ENCODE results near the gene EVI2B. TPM values are rescaled to one million over a fixed set of nuclear protein-coding genes. Genes with fewer than 3 reads are reported as not detected.

Gene EVI2B
- total RNA-seq, 1 experiment from 2014 or later = 0.20 TPM

DNA sequence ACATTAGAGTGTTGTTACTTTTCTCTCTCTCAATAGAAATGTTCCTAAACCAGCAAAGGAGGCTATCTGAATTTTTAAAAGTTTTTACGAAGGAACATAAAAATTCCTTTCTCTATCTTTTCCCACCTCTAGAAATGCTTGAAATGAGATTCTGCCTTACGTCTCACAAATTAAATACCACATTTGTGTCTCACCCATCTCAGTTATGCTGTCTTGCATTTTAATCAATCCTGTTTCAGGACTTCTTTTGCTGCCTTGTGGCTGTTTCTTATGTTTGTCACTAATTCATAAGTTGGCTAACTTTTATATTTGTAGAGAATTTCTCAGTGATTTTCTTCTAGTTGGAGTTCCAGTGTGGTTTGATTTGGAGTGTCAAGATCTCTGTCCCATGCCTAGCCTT, 20.3 kb downstream of the EVI2B start:
- no peak for ATAC-seq
- POLR2A ChIA-PET = no interaction called here
- Histone ChIP-seq H3K4me3 (replicated peaks in 1 of 2; ENCODE audit: low read depth in 1 of 2, low read length in 2 of 2) (no peak overlapping the region), H3K79me2 (ENCODE audit: insufficient read depth, low read length) (no peaks in the 10 kb centered on the region), H2AFZ (ENCODE audit: low read depth, low read length, poor library complexity, severe bottlenecking) (no peak overlapping the region), H4K20me1 (ENCODE audit: insufficient read depth) (no peaks in the 10 kb centered on the region; the same call in 1 of the 2 replicates), H3K9me2 (ENCODE audit: insufficient read depth) (no peaks in the 10 kb centered on the region), H3K36me3 (ENCODE audit: control insufficient read depth in 1 of 2, insufficient read depth in 2 of 2, low read length in 2 of 2) (no peaks in the 10 kb centered on the region), H3K27ac (ENCODE audit: low read depth, low read length) (no peak overlapping the region), H3K9me3 (ENCODE audit: control insufficient read depth in 1 of 2, insufficient read depth in 1 of 2, low read depth in 1 of 2, low read length in 2 of 2) (no peaks in the 10 kb centered on the region), H3K4me2 (ENCODE audit: low read length) (no peak overlapping the region), H3K9ac (ENCODE audit: low read length) (no peak overlapping the region), H3K4me1 (ENCODE audit: control insufficient read depth in 1 of 2, insufficient read depth in 2 of 2, low read length in 2 of 2) (no peaks in the 10 kb centered on the region), H3K27me3 (ENCODE audit: insufficient read depth, low read length) (no peaks in the 10 kb centered on the region)
- CTCF ChIA-PET = no interaction called here
- DNase-seq (ENCODE audit: low read depth, low spot score) = no peak
- RAD21 ChIA-PET (ENCODE audit: low non-redundant PET in 1 of 2, low total read pairs in 2 of 2, uncharacterized antibody in 2 of 2, unreplicated experiment in 2 of 2) = no interaction called here
- TF ChIP-seq SRF (IDR thresholded peaks at IDR 0.05; ENCODE audit: low read depth) = no peak
- no peak for TF ChIP-seq FOSL1 (IDR thresholded peaks at IDR 0.05; ENCODE audit: low read depth)
- no peak for TF ChIP-seq JUND (IDR thresholded peaks at IDR 0.05)
- TF ChIP-seq POLR2A (IDR thresholded peaks at IDR 0.05; ENCODE audit: borderline replicate concordance, extremely low read depth, insufficient read depth, insufficient read length) = no peak
- no peak for TF ChIP-seq CBX3 (IDR thresholded peaks at IDR 0.05; ENCODE audit: low read depth)
- no TSS peak for BruUV-seq (replicated peaks)
- intact Hi-C loops (cut with micrococcal nuclease) = no loop called here

DNA sequence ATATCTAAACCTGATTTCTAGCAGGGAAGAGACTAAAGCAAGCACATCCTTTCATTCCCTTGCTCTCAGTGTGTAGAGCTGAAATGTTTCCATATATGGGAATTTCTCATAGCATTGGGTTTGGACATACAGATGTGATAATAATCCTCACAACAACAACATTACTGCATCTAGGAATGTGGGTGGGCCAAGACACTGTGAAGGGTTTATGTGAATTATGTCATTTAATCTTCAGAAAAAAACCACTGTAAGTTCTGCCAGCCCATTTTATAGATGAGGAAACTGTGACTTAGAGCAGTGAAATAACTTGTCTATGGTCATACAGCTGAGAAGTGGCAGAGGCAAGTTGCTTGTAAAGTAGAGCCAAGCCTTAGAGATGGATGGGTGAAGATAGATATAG, 22.0 kb downstream of the EVI2B start:
- no peaks in the 10 kb centered on the region for H3K79me2 ChIP-seq (ENCODE audit: insufficient read depth, low read length)
- no peaks in the 10 kb centered on the region for H3K9me2 ChIP-seq (ENCODE audit: insufficient read depth)
- H2AFZ ChIP-seq (ENCODE audit: low read depth, low read length, poor library complexity, severe bottlenecking) = no peak overlapping the region
- ChIA-PET RAD21 (ENCODE audit: low non-redundant PET in 1 of 2, low total read pairs in 2 of 2, uncharacterized antibody in 2 of 2, unreplicated experiment in 2 of 2) (no interaction called here), POLR2A (no interaction called here), CTCF (no interaction called here)
- no peaks in the 10 kb centered on the region for H3K9me3 ChIP-seq (ENCODE audit: control insufficient read depth in 1 of 2, insufficient read depth in 1 of 2, low read depth in 1 of 2, low read length in 2 of 2)
- no peaks in the 10 kb centered on the region for H3K4me1 ChIP-seq (ENCODE audit: control insufficient read depth in 1 of 2, insufficient read depth in 2 of 2, low read length in 2 of 2)
- TF ChIP-seq, protein P1, sequence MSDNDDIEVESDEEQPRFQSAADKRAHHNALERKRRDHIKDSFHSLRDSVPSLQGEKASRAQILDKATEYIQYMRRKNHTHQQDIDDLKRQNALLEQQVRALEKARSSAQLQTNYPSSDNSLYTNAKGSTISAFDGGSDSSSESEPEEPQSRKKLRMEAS (IDR thresholded peaks at IDR 0.05) = no peak
- TF ChIP-seq, protein P2, sequence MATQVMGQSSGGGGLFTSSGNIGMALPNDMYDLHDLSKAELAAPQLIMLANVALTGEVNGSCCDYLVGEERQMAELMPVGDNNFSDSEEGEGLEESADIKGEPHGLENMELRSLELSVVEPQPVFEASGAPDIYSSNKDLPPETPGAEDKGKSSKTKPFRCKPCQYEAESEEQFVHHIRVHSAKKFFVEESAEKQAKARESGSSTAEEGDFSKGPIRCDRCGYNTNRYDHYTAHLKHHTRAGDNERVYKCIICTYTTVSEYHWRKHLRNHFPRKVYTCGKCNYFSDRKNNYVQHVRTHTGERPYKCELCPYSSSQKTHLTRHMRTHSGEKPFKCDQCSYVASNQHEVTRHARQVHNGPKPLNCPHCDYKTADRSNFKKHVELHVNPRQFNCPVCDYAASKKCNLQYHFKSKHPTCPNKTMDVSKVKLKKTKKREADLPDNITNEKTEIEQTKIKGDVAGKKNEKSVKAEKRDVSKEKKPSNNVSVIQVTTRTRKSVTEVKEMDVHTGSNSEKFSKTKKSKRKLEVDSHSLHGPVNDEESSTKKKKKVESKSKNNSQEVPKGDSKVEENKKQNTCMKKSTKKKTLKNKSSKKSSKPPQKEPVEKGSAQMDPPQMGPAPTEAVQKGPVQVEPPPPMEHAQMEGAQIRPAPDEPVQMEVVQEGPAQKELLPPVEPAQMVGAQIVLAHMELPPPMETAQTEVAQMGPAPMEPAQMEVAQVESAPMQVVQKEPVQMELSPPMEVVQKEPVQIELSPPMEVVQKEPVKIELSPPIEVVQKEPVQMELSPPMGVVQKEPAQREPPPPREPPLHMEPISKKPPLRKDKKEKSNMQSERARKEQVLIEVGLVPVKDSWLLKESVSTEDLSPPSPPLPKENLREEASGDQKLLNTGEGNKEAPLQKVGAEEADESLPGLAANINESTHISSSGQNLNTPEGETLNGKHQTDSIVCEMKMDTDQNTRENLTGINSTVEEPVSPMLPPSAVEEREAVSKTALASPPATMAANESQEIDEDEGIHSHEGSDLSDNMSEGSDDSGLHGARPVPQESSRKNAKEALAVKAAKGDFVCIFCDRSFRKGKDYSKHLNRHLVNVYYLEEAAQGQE (IDR thresholded peaks at IDR 0.05; ENCODE audit: low read depth) = no peak
- TF ChIP-seq ELF1 (IDR thresholded peaks at IDR 0.05; ENCODE audit: borderline replicate concordance, low read depth) (no peak), YY1 (IDR thresholded peaks at IDR 0.05; ENCODE audit: extremely low read depth, insufficient replicate concordance, low read depth, low read length) (no peak), FOSL1 (IDR thresholded peaks at IDR 0.05; ENCODE audit: low read depth) (no peak), JUND (IDR thresholded peaks at IDR 0.05) (no peak), ZFX (IDR thresholded peaks at IDR 0.05) (no peak), TCF7L2 (IDR thresholded peaks at IDR 0.05; ENCODE audit: borderline replicate concordance, extremely low read depth, insufficient read depth, insufficient read length) (no peak), CBX3 (IDR thresholded peaks at IDR 0.05; ENCODE audit: low read depth) (no peak)
- ATAC-seq (no peak), DNase-seq (ENCODE audit: low read depth, low spot score) (no peak)
- no TSS peak for BruUV-seq (replicated peaks)
- no peak overlapping the region for H3K27ac ChIP-seq (ENCODE audit: low read depth, low read length)
- H3K9ac ChIP-seq (ENCODE audit: low read length) = no peak overlapping the region
- H3K4me2 ChIP-seq (ENCODE audit: low read length) = no peak overlapping the region
- intact Hi-C loops (cut with micrococcal nuclease) = no loop called here
- H3K36me3 ChIP-seq (ENCODE audit: control insufficient read depth in 1 of 2, insufficient read depth in 2 of 2, low read length in 2 of 2) = no peaks in the 10 kb centered on the region
- no peaks in the 10 kb centered on the region for H4K20me1 ChIP-seq (ENCODE audit: insufficient read depth)
- H3K27me3 ChIP-seq (ENCODE audit: insufficient read depth, low read length) = no peaks in the 10 kb centered on the region
- no peak overlapping the region for H3K4me3 ChIP-seq (replicated peaks in 1 of 2; ENCODE audit: low read depth in 1 of 2, low read length in 2 of 2)
